GM12875 (cell line): ENCODE data around the gene TP63.
"Not testable (repeated sequence)": the region's sequence is repeated elsewhere in the genome, so short reads cannot be mapped to it uniquely, and the experiment has no call there.

Experiments used
- H3K4me3 ChIP-seq: one replicate; pipeline ENCODE4 v1.5.1; 2011; ENCODE audit warnings: low read depth, low read length, control low read depth
- TF ChIP-seq, protein P1 (sequence below): IDR thresholded peaks from 2 replicates; pipeline ENCODE4 v1.5.1; 2011; ENCODE audit warnings: low read depth, mild to moderate bottlenecking, control low read depth, inconsistent platforms, low read length, moderate library complexity, borderline replicate concordance; ENCODE audit not compliant: insufficient read depth

The TP63 gene

DNA sequence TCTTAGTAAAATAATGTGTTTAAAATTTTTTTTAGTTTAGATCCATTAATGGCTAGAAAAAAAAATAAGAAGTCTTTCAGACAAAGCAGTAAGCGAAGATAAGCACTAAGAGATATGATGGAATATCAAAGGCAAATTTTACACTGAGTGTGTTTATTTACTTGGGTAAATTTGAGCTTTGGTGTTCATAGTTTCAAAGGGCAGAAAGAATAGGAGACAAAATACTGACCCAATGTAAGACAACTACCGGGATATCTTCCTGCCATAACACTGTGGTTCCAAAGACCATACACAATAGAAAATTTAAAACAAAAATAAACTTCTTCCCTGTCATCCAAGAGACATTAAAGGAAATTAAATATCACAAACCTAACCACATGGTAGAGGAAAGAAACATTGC lies 25.5 kb upstream of the TP63 start:
- TF ChIP-seq, protein P1, sequence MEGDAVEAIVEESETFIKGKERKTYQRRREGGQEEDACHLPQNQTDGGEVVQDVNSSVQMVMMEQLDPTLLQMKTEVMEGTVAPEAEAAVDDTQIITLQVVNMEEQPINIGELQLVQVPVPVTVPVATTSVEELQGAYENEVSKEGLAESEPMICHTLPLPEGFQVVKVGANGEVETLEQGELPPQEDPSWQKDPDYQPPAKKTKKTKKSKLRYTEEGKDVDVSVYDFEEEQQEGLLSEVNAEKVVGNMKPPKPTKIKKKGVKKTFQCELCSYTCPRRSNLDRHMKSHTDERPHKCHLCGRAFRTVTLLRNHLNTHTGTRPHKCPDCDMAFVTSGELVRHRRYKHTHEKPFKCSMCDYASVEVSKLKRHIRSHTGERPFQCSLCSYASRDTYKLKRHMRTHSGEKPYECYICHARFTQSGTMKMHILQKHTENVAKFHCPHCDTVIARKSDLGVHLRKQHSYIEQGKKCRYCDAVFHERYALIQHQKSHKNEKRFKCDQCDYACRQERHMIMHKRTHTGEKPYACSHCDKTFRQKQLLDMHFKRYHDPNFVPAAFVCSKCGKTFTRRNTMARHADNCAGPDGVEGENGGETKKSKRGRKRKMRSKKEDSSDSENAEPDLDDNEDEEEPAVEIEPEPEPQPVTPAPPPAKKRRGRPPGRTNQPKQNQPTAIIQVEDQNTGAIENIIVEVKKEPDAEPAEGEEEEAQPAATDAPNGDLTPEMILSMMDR, result no peak
- H3K4me3 ChIP-seq, result no peak overlapping the region

GRCh38 chr3:189606774-189607173 lies 24.4 kb upstream of the TP63 start:
- TF ChIP-seq, protein P1, result no peak
- no peak overlapping the region for H3K4me3 ChIP-seq

DNA sequence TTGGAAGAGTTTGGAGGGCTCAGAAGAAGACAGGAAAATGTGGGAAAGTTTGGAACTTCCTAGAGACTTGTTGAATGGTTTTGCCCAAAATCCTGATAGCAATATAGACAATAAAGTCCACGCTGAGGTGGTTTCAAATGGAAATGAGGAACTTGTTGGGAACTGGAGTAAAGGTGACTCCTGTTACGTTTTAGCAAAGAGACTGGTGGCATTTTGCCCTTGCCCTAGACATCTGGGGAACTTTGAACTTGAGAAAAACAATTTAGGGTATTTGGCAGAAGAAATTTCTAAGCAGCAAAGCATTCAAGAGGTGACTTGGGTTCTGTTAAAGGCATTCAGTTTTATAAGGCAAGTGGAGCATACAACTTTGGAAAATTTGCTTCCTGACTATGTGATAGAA lies 18.5 kb upstream of the TP63 start:
- H3K4me3 ChIP-seq, result not testable (repeated sequence)

GRCh38 chr3:189613122-189613521 lies 18.1 kb upstream of the TP63 start:
- TF ChIP-seq, protein P1, result no peak
- H3K4me3 ChIP-seq, result no peak overlapping the region

DNA sequence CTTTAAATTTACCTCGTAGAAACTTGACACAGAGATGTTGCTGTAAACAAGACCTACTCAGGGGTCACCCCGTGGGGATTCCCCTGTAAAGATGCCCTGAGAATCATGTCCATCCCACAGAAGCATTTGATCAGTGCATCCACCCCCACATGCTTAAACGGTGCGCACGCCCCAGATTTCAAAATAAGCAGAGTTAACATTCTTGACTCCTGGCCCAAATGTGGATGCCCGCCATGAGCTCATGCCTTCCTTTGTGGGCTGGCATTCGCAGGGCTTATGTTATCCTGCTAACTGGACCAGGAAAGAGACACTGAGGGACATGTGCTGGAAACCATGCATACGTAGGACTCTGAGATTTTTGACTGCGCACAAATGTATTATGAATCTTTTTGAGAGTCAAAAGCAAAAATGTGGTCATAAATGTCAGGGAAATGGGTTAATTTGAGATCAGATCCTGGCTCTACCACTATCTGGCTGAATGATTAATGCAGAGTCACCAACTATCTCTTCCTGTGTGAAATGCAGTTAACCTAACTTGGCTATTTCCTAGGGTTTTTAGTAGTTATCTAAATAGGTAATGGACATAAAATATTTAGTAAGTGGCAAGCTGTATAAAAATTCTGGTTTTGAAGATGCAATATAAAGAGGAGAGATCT lies 9.1 kb upstream of the TP63 start:
- TF ChIP-seq, protein P1, result no peak
- H3K4me3 ChIP-seq, result no peak overlapping the region

DNA sequence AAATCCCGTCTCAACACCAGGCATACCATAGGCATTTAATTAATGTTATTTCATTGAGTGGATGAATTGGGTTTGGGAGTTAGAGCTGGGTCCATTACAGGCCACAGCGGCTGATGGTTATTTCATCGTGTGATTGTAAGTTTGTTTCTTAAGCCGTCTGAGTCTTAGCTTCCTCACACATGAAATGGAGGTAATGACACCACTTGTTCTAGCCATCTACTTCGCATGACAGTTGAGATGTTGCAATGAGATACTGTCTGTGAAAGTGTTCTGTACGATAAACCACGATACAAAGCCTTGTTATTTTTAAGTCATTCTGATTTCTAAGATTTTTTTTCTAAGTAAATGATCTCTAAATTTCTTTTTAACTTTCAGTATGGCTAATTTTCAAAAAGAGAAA lies 8.6 kb upstream of the TP63 start:
- TF ChIP-seq, protein P1, result no peak
- H3K4me3 ChIP-seq, result no peak overlapping the region

DNA sequence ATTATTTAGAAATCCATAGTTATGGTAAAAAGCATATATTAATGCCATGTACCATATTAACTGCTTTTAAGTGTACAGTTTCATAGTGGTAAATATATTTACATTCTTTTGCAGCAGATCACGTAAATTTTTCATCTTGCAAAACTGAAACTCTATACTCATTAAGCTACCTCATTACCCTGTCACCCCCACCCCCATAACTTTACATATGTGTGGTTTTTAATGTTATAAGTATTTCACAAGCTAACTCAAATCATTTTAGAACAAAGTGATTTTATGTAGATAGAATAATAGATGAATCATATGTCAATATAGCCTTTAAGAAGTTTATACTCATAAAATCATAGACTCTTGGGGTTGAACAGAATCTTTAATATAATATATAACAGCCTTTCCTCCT lies 7.1 kb upstream of the TP63 start:
- H3K4me3 ChIP-seq, result no peak overlapping the region
- TF ChIP-seq, protein P1, result no peak

DNA sequence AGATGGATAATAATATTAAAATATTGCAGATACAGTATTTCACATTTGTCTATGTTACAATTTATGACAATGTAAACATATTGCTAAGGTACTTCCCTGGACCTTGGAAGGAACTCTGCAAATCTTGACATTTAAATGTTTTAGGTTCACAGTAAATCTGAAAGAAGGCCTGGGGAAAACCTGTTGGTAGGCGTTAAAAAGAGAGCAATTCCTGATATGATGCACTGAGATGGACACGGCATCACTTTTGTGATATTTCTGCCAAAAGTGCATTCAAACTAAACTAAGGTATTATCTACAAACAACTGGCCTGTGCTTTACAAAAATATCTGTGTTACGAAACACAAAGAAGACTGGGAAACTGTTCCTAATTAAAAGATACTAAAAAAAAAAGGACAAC lies 6.1 kb upstream of the TP63 start:
- TF ChIP-seq, protein P1, result no peak

More for the DNA sequence above, 6.1 kb upstream of the TP63 start:
- no peak overlapping the region for H3K4me3 ChIP-seq
